Activated CD4-positive, CD25-positive, alpha-beta regulatory T cell treated with anti-CD3 and anti-CD28 coated beads, Interleukin-2, amount 50 U/mL, for 24 hours (primary cell): ENCODE results near the gene LRRC74B.
"Not testable (repeated sequence)": the region's sequence is repeated elsewhere in the genome, so short reads cannot be mapped to it uniquely, and the experiment has no call there.

Source experiments
- ATAC-seq, 2 donors: fragments of 150-1000 bp; cut with Tn5 transposase; one replicate each; pipeline ENCODE4 v1.10.0; 2021; ENCODE audit warnings: mild to moderate bottlenecking in 1 of 2, moderate library complexity in 1 of 2

The LRRC74B gene

DNA sequence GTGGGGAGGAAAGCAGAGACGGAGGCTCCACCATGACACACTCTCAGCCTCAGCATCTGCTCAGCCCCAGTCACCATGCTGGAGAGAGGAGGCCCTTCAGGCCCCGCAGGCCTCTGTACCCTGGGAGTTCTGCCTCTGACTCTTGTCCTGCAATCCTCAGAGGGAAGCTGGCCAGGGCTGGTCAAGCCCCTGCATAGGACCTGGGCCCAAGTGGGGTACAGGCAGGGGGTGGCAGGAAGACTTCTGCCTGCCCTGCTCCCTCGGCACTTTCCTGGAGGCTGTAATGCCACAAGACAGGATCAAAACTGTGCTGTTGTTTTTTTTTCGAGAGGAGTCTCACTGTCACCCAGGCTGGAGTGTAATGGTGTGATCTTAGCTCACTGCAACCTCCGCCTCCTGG lies 33.7 kb downstream of the LRRC74B start:
- no peak for ATAC-seq

- ATAC-seq = no peak
Measured at GRCh38 chr22:21080435-21081137, 34.8 kb downstream of the LRRC74B start.

- ATAC-seq = no peak
Measured at GRCh38 chr22:21082248-21082647, 36.5 kb downstream of the LRRC74B start.

DNA sequence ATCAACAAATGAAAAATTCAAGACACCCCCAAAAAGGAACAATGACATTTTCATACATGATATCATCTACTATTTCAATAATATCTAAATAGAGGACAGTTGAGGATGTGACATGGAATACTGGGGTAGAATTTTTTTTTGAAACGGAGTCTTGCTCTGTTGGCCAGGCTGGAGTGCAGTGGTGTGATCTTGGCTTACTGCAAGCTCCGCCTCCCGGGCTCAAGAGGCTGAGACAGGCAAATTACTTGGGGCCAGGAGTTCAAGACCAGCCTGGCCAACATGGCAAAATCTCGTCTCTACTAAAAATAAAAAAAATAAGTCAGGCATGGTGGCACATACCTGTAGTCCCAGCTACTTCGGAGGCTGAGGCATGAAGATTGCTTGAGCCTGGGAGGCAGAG lies 41.4 kb downstream of the LRRC74B start:
- ATAC-seq = no peak

DNA sequence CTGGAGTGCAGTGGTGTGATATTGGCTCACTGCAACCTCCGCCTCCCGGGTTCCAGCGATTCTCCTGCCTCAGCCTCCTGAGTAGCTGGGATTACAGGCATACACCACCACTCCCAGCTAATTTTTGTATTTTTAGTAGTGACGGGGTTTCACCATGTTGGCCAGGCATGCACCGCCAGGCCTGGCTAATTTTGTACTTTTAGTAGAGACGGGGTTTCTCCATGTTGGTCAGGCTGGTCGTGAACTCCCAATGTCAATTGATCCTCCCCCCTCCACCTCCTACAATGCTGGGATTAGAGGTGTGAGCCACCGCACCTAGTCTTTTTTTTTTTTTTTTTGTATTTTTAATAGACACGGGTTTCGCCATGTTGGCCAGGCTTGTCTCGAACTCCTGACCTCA lies 42.2 kb downstream of the LRRC74B start:
- not testable (repeated sequence) for ATAC-seq

DNA sequence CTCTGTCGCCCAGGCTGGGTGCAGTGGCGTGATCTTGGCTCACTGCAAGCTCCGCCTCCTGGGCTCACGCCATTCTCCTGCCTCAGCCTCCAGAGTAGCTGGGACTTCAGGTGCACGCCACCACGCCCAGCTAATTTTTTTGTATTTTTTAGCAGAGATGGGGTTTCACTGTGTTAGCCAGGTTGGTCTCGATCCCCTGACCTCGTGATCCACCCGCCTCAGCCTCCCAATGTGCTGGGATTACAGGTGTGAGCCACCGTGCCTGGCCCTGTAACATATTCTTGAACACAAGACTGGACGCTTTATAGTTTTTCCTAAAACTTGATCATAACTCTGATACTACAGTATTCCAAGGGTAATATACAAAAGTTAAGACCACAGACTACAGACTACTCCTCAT lies 45.5 kb downstream of the LRRC74B start:
- not testable (repeated sequence) for ATAC-seq

DNA sequence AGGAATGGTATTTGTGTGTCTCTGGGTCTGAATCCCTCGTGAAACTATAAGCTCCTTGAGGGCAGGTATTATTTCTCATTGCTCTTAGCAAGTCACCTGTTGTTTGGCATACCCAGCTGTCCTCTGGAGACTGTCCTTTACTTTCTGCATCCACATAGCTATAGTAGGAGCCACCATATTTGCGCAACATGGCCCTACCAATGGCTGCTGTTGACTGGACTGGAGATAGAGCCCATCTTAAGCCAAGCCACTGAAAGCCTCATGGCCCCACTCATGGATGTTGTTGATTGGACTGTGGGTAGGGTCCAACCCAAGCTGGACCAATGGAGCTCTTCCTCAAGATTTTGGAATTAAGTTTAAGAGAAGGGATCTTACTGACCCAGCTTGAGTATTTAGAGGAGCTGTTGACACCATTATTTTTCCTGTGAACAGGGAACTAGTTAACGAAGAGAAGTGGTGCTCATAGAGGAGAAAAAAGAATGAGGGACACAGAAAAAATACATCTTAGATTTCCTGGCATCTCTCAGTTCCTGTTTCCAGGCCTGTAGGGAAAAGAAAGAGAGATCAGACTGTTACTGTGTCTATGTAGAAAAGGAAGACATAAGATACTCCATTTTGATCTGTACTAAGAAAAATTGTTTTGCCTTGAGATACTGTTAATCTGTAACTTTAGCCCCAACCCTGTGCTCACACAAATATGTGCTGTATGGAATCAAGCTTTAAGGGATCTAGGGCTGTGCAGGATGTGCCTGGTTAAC lies 47.2 kb downstream of the LRRC74B start:
- ATAC-seq = no peak

DNA sequence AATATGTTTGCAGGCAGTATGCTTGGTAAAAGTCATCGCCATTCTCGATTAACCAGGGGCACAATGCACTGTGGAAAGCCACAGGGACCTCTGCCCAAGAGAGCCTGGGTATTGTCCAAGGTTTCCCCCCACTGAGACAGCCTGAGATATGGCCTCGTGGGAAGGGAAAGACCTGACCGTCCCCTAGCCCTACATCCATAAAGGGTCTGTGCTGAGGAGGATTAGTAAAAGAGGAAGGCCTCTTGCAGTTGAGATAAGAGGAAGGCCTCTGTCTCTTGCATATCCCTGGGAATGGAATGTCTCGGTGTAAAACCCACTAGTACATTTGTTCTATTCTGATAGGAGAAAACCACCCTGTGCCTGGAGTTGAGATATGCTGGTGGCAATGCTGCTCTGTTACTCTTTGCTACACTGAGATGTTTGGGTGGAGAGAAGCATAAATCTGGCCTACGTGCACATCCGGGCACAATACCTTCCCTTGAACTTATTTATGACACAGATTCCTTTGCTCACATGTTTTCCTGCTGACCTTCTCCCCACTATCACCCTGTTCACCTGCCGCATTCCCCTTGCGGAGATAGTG lies 47.9 kb downstream of the LRRC74B start:
- ATAC-seq = not testable (repeated sequence)

- ATAC-seq = no peak
Measured at GRCh38 chr22:21094911-21095772, 49.4 kb downstream of the LRRC74B start.

GRCh38 chr22:21095773-21096107 lies 50.0 kb downstream of the LRRC74B start:
- no peak for ATAC-seq

- ATAC-seq = not testable (repeated sequence)
Measured at GRCh38 chr22:21096878-21097277, 51.1 kb downstream of the LRRC74B start.

DNA sequence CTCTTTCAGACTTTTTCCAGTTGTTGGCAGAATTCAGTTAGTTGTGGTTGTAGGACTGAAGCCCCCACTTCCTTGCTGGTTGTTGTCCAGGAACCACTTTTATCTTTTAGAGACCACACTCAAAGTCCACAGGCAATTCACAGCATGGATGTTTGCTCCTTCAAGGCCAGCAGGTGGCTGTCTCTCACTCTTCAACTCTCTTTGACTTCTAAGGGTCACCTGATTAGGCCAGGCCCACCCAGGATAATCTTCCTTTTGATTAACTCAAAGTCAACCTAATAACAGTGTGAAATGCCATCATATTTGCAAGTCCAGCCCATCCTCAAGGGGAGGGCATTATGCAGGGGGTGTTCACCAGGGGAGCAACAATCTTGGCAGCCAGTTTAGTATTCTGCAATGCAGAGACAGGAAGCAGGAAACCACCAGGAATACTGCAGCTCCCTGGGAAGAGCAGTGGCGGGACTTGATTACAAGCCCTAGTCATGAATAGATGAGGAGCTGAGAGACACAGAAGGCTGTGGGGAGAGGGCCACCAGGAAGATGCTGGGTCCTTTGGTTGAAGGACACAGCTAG lies 52.4 kb downstream of the LRRC74B start:
- ATAC-seq = no peak

GRCh38 chr22:21099578-21099977 lies 53.8 kb downstream of the LRRC74B start:
- no peak for ATAC-seq

DNA sequence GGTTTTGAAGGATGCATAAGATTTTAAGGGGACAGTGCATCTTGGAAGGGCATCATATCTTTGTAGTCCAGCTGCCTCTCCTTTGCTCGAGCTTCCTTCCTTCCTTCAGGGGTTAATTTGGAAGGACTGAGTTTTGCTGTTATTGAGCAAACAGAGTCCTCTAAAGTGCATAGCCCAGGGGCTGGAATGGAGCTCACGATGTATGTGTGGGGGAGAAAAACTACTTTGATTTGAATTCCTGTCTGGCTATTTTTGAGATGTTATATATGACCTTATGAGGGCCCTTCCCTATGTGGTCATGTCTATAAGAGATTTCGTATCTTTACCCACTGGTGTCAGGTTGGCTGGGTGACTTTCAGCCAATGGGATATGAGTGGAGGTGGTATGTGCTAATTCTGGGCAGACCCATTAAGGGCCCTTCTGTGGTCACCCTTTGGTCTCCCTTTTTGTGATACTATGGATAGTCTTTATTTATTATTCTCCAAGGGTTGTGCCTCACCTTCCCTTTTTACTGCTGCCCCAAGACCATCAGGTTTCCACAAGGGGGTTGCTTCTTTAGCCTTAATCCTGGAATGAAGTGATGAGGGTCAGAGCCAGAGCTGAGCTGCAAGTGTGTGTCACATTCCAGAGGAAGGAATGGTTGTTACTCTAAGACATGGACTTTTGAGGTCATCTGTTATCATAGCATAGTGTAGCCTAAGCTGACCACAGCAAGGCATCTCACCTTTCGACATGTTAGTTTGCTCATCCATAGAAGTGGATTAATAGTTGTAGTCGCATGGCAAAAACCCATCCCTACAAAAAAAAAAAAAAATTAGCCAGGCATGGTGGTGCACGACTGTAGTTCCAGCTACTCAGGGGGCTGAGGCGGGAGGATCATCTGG lies 54.6 kb downstream of the LRRC74B start:
- ATAC-seq = no peak

DNA sequence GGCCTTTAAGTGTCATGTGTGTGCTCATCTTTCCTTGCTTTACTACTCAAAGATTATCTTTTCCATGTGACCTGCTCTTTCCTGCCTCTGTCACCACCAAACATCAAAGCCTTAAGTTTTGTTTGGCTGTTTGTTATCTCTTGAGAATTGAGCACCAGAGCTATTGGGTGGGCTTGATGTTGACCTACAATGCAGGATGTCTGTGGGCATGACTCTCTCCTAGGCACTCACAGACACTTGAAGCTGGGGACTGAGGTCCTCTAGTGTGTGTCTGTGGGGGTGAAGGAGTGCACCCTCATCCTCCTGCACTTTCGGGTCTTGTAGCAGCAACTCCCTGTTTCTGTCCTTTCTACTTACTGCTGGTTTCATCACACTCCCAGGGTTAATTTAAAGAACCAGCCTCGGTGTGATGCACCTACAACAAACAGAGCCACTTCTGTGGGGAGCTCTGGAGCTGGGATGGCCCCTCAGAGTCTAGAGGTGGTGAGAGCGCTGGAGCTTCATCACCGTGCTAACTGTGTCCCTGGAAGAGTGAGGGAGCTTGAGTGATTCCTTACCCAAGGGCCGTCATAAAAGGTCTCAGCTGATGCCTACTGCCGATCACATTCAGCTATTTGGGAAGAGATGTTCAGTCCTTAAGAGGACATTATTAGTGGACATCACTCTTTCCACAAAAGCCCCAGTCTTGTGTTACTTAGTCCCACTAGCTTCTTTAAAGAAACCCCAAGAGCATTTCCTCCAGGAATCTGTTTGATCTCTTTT lies 56.3 kb downstream of the LRRC74B start:
- ATAC-seq = no peak

- ATAC-seq = peak; percentile 84 to 94
Measured at GRCh38 chr22:21102659-21103267, 57.0 kb downstream of the LRRC74B start.

DNA sequence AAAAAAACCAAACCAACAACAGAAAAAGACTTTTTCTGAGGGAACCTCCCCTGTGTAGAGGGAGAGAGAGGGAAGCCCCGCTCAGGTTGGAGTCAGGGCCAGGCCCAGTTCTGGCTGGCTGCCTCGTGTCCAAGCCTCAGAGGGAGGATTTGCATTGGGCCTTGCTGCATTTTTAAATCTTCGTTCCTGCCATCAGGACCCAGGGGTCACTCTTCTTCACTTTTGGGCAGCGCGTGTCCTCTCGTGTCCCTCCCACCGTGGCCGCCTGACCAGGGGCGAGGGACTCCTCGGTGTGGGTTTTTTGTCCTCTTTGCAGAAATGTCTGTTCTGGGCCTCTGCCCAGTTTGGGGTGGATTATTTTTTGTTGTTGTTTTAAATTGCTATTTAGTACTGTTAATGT lies 57.9 kb downstream of the LRRC74B start:
- ATAC-seq = no peak

DNA sequence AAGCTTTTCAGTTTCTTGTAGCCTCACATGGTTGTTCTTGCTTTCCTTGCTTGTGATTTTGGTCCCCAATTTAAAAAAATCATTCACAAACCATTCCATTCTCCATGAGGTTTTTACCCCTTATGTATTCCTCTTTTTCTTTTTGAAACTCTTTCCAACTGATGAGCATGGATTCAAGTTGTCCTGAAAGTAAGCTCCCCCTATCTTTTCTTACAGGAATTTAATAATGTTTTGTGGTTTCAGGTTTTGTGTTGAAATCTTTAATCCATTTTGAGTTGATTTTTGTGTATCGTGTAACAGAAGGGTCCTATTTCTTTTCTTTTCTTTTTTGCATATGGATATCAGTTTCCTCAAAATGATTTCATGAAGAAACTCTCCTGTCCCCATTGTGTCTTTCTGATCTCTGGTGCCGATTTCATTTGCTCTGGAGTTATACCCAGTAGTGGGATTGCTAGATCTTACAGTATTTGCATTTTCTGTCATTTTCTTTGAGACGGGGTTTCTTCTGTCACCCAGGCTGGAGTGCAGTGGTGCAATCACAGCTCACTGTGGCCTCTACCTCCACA lies 58.5 kb downstream of the LRRC74B start:
- ATAC-seq = no peak

DNA sequence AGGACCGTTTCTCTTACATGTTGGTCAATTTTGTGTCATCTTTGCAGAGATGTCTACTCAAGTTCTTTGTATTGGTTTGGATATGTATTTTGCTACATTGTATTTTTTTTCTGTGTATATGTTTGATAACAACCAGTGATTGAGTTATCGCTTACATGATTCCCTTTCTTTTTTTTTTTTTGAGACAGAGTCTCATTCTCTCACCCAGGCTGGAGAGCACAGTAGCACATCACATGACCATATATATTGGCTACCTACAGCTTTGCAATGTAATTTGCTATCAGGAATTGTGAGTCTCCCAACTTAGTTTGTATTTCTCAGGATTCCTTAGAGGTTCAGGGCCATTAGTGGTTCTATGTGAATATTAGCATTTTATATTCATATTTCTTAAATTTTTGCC lies 59.5 kb downstream of the LRRC74B start:
- ATAC-seq = no peak

DNA sequence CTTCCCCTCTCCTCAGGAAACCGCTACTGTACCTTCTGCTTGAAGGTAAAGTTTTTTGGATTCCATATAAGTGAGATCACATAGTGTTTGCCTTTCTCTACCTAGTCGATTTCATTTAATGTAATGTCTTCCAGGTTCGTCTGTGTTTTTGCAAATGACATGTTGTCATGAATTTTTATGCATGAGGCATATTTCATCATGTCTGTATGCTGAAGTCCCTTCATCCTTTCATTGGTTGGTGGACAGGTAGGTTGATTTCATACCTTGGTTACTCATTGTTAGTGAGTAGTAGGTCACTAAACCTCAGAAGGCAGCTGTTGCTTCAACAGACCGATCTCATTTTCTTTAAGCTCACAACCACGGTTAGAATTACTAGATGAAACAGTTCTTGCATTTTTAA lies 60.3 kb downstream of the LRRC74B start:
- ATAC-seq = no peak
